ENCODE results near the gene FANCI. TPM values are rescaled to one million over a fixed set of nuclear protein-coding genes. Genes with fewer than 3 reads are reported as not detected.

The FANCI gene
- total and polyA plus RNA-seq, 2 of the 13 experiments (the other 11 are each of a cell fraction or from before 2014, with no cell fraction given): 15.7 to 68.8 TPM

- CTCF ChIA-PET (ENCODE audit: low intra/inter-chr PET ratio, low total read pairs): interaction anchor here (3.0 to 3.5 kb wide), 2 partner anchors 71 to 113 kb away, joined by 22 to 45 read pairs; no protein-coding TSS in a partner anchor
Measured at GRCh38 chr15:89359471-89360293, 115.9 kb downstream of the FANCI start.

GRCh38 chr15:89360294-89360971 lies 116.7 kb downstream of the FANCI start:
- H2AFZ ChIP-seq (ENCODE audit: low read length): no peak overlapping the region
- no peaks in the 10 kb centered on the region for H3K36me3 ChIP-seq (replicated peaks in 1 of 2; ENCODE audit: control insufficient read depth in 1 of 2, insufficient read depth in 2 of 2, low read length in 2 of 2)
- peaks cover 12 to 87% of the 10 kb centered on the region in 2 experiments for H3K27me3 ChIP-seq (ENCODE audit: control insufficient read depth in 1 of 2, insufficient read depth in 2 of 2, low read length in 2 of 2)
- DNase-seq (ENCODE audit: low spot score): no peak
- CTCF ChIA-PET (ENCODE audit: low intra/inter-chr PET ratio, low total read pairs): interaction anchor here (1.4 to 3.5 kb wide), 3 partner anchors 70 to 112 kb away, joined by 5 to 45 read pairs (median 22); no protein-coding TSS in a partner anchor
- H3K4me1 ChIP-seq (ENCODE audit: insufficient read depth, low read length): peaks cover 7% of the 10 kb centered on the region
- intact Hi-C loops (cut with micrococcal nuclease; ENCODE audit: unreplicated experiment) (no loop called here), in situ Hi-C loops (cut with HindIII; ENCODE audit: extremely low pct_ligation_motif_present, low pct_unique_long_range_greater_than_20kb) (no loop called here)
- WGBS (ENCODE audit: low lambda C conversion rate): 37% methylated on average over 30 of the region's 31 CpGs
- no TSS peak for BruUV-seq (replicated peaks)
- POLR2A ChIA-PET: interaction anchor here (1.1 kb wide), 1 partner anchor 26 kb away, joined by 4 read pairs; the partner anchor contains the start of gene POLG
- ATAC-seq: no peak
- H3K9ac ChIP-seq (ENCODE audit: insufficient read depth, low read depth, low read length): no peak overlapping the region
- no peak overlapping the region for H3K4me3 ChIP-seq (replicated peaks in 1 of 3; ENCODE audit: insufficient read depth in 1 of 3, low read depth in 2 of 3, low read length in 3 of 3)
- no peak for FAIRE-seq
- H3K27ac ChIP-seq (ENCODE audit: extremely low read length, insufficient read depth, low read length): no peak overlapping the region
- peaks cover 11% of the 10 kb centered on the region for H4K20me1 ChIP-seq (ENCODE audit: insufficient read depth, low read length)
- H3K4me2 ChIP-seq (ENCODE audit: low read depth, low read length): no peak overlapping the region
- H3K9me3 ChIP-seq (ENCODE audit: low read length): no peaks in the 10 kb centered on the region
- H3K79me2 ChIP-seq (ENCODE audit: insufficient read depth, low read length): no peaks in the 10 kb centered on the region
- TF ChIP-seq ZNF446 (CRISPR knock-in tag; IDR thresholded peaks at IDR 0.05) (no peak), ZSCAN29 (CRISPR knock-in tag; conservative IDR thresholded peaks at IDR 0.05) (no peak), SCMH1 (CRISPR knock-in tag; IDR thresholded peaks at IDR 0.05; ENCODE audit: borderline replicate concordance) (no peak), CHD4 (IDR thresholded peaks at IDR 0.05; ENCODE audit: borderline replicate concordance, low read length) (no peak), ZNF503 (CRISPR knock-in tag; IDR thresholded peaks at IDR 0.05) (no peak), ZNF484 (CRISPR knock-in tag; IDR thresholded peaks at IDR 0.05; ENCODE audit: borderline replicate concordance, low read depth) (no peak), ZNF562 (CRISPR knock-in tag; IDR thresholded peaks at IDR 0.05; ENCODE audit: borderline replicate concordance) (no peak), KLF12 (CRISPR knock-in tag; IDR thresholded peaks at IDR 0.05; ENCODE audit: borderline replicate concordance) (no peak), ZNF180 (CRISPR knock-in tag; IDR thresholded peaks at IDR 0.05; ENCODE audit: borderline replicate concordance, low read depth) (no peak), BCL6 (CRISPR knock-in tag; IDR thresholded peaks at IDR 0.05) (no peak), ZSCAN21 (CRISPR knock-in tag; IDR thresholded peaks at IDR 0.05; ENCODE audit: borderline replicate concordance) (no peak)

More at GRCh38 chr15:89359471-89360293, 115.9 kb downstream of the FANCI start:
- no TSS peak for BruUV-seq (replicated peaks)
- no peak for FAIRE-seq
- Histone ChIP-seq H3K4me3 (replicated peaks in 1 of 3; ENCODE audit: insufficient read depth in 1 of 3, low read depth in 2 of 3, low read length in 3 of 3) (peak overlapping the region in 1 of 3 experiments; percentile 72; a peak in 1 of 6 replicates), H4K20me1 (ENCODE audit: insufficient read depth, low read length) (peaks cover 8% of the 10 kb centered on the region), H3K9me3 (ENCODE audit: low read length) (no peaks in the 10 kb centered on the region), H3K79me2 (ENCODE audit: insufficient read depth, low read length) (no peaks in the 10 kb centered on the region), H3K4me2 (ENCODE audit: low read depth, low read length) (peak overlapping the region; percentile 88; the same call in 1 of the 2 replicates), H3K36me3 (replicated peaks in 1 of 2; ENCODE audit: control insufficient read depth in 1 of 2, insufficient read depth in 2 of 2, low read length in 2 of 2) (no peaks in the 10 kb centered on the region), H3K9ac (ENCODE audit: insufficient read depth, low read depth, low read length) (no peak overlapping the region), H2AFZ (ENCODE audit: low read length) (no peak overlapping the region), H3K4me1 (ENCODE audit: insufficient read depth, low read length) (peaks cover 7% of the 10 kb centered on the region), H3K27me3 (ENCODE audit: control insufficient read depth in 1 of 2, insufficient read depth in 2 of 2, low read length in 2 of 2) (peaks cover 8 to 79% of the 10 kb centered on the region in 2 experiments), H3K27ac (ENCODE audit: extremely low read length, insufficient read depth, low read length) (no peak overlapping the region)
- intact Hi-C loops (cut with micrococcal nuclease; ENCODE audit: unreplicated experiment) (loop anchor here (2.0 to 5.0 kb wide), 2 partner anchors 58 to 113 kb away; no protein-coding TSS in a partner anchor), in situ Hi-C loops (cut with HindIII; ENCODE audit: extremely low pct_ligation_motif_present, low pct_unique_long_range_greater_than_20kb) (loop anchor here (5.0 kb wide), 2 partner anchors 73 to 113 kb away; no protein-coding TSS in a partner anchor)
- POLR2A ChIA-PET: interaction anchor here (1.1 kb wide), 1 partner anchor 25 kb away, joined by 4 read pairs; the partner anchor contains the start of gene POLG
- 27% methylated on average over 15 of the region's 32 CpGs for WGBS (ENCODE audit: low lambda C conversion rate)
- no peak for DNase-seq (ENCODE audit: low spot score)
- no peak for TF ChIP-seq ZNF451 (CRISPR knock-in tag; IDR thresholded peaks at IDR 0.05)
- TF ChIP-seq MLLT10 (CRISPR knock-in tag; IDR thresholded peaks at IDR 0.05): no peak
- no peak for TF ChIP-seq RFXAP (CRISPR knock-in tag; IDR thresholded peaks at IDR 0.05; ENCODE audit: borderline replicate concordance)
- no peak for TF ChIP-seq LCORL (IDR thresholded peaks at IDR 0.05)
- TF ChIP-seq LCORL (CRISPR knock-in tag; IDR thresholded peaks at IDR 0.05): no peak
- TF ChIP-seq ZNF331 (CRISPR knock-in tag; IDR thresholded peaks at IDR 0.05): no peak
- TF ChIP-seq NFRKB (IDR thresholded peaks at IDR 0.05): no peak
- no peak for TF ChIP-seq ZNF253 (CRISPR knock-in tag; IDR thresholded peaks at IDR 0.05; ENCODE audit: borderline replicate concordance)
- no peak for ATAC-seq

All from HepG2 (cell line).